Stimulated activated naive CD8-positive, alpha-beta T cell treated with anti-CD3 and anti-CD28 coated beads, Interleukin-15, Interleukin-2, amounts not matched to agents 100 ng/mL and 50 ng/mL, for 24 hours (primary cell): ENCODE results near the gene SOCS3.
A peak's percentile ranks its signal among the peaks of the same experiment; 100 is the strongest.
"Not testable (repeated sequence)": the region's sequence is repeated elsewhere in the genome, so short reads cannot be mapped to it uniquely, and the experiment has no call there.

Experiments
- H3K27ac Mint-ChIP-seq: one replicate; pipeline ENCODE4 v1.8.0; 2021; ENCODE audit warnings: mild to moderate bottlenecking, mixed read lengths
- H3K27me3 Mint-ChIP-seq: one replicate; pipeline ENCODE4 v1.8.0; 2021; ENCODE audit warnings: mixed read lengths
- H3K36me3 Mint-ChIP-seq: one replicate; pipeline ENCODE4 v1.8.0; 2021; ENCODE audit warnings: low read depth, mixed read lengths
- H3K4me1 Mint-ChIP-seq: one replicate; pipeline ENCODE4 v1.8.0; 2021; ENCODE audit warnings: low read depth, mixed read lengths
- H3K4me3 Mint-ChIP-seq: one replicate; pipeline ENCODE4 v1.8.0; 2021; ENCODE audit warnings: mild to moderate bottlenecking, mixed read lengths
- H3K9me3 Mint-ChIP-seq: one replicate; pipeline ENCODE4 v1.8.0; 2021; ENCODE audit warnings: mixed read lengths

The SOCS3 gene

DNA sequence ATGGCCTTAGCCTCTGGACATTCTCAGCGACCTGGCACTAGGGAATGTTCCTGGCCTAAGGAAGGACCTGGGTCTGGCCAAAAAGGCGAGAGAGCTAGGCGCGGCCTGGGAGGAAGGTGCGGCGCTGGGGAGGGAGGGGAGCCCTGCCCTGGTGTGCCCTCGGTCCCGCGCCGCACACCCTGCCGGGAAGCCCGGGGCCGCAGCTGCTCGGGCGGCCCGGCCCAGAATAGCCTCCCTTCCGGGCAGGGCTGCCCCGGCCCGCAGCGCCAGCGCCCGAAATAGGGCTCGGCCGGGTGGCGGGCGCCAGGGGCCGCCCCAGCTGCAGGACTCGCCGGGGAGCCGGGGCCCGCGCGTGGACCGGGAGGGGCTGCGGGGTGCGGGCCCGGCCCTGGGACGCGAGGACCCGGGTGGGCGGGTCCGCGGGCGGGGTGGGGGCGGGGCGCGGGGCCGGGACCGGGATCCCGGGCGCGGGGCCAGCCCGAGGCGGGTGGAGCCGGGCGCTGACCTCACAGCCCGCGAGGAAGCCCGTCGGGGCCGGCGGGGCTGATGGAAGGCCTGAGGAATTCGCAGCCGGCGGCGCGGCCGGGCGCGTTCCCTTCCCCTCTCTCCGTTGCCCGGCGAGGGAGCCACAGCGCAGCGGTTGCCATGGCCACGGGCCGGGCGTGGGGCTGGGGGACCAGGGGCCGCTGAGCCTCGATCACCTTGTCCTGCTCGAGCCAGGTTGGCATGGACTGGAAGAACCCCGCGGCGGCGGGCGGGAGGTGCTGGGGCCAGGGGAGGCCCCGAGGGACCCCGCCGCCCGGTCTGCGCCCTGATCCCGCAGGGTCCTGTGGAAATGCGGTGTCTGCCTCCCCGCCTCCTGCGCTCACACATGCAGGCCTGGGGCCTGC, 18.1 kb downstream of the SOCS3 start:
- no peak overlapping the region for H3K27ac Mint-ChIP-seq
- no peaks in the 10 kb centered on the region for H3K27me3 Mint-ChIP-seq
- H3K36me3 Mint-ChIP-seq = no peaks in the 10 kb centered on the region
- H3K4me1 Mint-ChIP-seq = peaks cover 63% of the 10 kb centered on the region
- no peaks in the 10 kb centered on the region for H3K9me3 Mint-ChIP-seq
- no peak overlapping the region for H3K4me3 Mint-ChIP-seq

DNA sequence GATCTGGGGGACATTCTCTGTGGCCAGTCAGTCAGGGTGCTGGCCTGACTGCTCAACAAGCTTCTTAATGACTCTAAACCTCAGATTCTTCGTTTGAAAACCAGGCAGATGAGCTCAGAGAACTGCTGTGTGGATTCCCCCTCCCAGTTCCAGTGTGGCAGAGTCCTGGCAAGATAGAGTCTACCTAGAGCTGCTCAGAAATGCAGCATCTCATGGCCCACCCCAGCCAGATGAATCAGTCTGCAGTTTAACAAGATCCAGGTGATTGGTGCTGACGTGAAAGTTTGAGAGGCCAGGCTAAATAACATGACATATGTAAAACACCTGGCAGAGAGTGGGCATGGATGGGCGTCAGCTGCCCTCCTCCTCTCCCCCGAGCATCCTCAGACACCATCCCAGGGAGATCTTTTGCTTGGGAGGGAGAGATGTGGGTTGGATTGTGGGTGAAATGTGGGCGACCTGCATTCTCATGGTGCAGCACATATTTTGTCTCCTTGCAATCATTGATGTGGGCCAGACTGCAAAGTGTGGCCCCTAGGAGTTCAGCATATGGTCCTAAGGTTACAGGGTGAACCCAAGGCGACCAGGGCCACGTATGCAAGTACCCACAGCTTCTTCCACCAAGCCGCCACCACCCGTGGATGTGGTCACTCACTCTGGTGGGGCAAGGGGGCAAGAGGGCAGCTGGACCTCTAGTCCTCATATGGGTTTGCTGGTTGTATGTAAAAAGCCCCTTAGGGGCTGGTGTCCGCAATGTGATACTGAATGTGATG, 19.5 kb downstream of the SOCS3 start:
- H3K9me3 Mint-ChIP-seq = no peaks in the 10 kb centered on the region
- H3K4me3 Mint-ChIP-seq = peak overlapping the region; percentile 54
- H3K36me3 Mint-ChIP-seq = no peaks in the 10 kb centered on the region
- H3K27me3 Mint-ChIP-seq = no peaks in the 10 kb centered on the region
- H3K27ac Mint-ChIP-seq = no peak overlapping the region
- H3K4me1 Mint-ChIP-seq = peaks cover 56% of the 10 kb centered on the region

DNA sequence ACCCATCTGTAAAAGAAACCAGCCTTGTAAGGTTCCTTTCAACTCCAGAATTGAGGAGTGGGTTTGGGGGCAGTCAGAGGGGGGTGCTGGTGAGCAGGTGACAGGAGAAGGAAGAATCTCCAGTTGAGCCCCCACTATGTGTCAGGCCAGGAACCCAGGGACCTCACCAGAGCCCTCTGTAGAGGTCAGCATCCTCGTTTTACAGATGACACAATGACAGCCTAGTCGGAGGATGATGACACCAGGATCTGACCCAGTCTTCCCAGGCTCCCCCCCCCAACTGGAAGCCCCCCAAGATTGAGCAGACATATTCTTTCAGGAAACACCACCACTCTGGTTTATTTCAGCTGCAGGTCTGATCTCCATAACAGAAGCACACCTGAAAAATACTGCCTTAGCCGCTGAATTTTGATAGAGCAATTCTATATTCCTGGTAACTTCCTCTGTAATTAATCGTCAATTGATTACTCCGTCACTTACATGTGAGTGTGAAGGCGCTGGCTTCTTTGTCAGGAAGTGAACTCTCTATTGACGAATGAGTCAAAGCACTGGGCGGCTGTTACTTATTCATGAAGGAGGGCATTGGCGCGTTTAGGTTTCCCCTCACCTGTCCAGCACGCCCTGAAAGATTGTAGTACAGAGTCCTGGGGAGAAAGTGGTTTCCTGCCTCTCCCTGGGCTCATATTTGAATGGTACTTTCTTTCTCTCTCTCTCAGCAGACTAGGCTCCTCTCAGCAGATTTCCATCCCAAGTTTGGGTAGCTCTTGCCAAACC, 21.2 kb downstream of the SOCS3 start:
- Mint-ChIP-seq H3K9me3 (no peaks in the 10 kb centered on the region), H3K27me3 (no peaks in the 10 kb centered on the region), H3K4me1 (peaks cover 54% of the 10 kb centered on the region), H3K27ac (peak overlapping the region; percentile 63), H3K4me3 (no peak overlapping the region), H3K36me3 (no peaks in the 10 kb centered on the region)

- Mint-ChIP-seq H3K36me3 (no peaks in the 10 kb centered on the region), H3K4me1 (peaks cover 52% of the 10 kb centered on the region), H3K27ac (no peak overlapping the region)
Measured at GRCh38 chr17:78337244-78338109, 22.4 kb downstream of the SOCS3 start.

DNA sequence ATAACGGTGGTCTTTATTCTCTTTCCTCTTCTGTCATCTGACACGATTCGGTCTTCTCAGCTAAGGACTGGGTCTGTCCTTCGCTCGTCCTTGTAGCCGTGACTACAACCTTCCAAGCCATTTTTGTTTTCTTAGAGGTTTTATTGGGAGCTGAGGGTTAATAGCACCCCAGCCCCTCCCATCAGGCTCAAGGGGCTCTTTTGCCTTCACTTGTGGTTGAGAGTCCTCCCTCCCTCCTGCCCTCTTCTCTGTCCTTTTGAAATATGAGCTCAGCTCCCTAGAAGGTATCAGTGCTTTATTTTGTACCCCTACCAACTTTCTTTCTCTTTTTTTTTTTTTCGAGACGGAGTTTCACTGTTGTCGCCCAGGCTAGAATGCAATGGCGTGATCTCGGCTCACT, 24.7 kb downstream of the SOCS3 start:
- Mint-ChIP-seq H3K9me3 (no peaks in the 10 kb centered on the region), H3K36me3 (no peaks in the 10 kb centered on the region), H3K4me3 (no peak overlapping the region), H3K27ac (no peak overlapping the region), H3K27me3 (no peaks in the 10 kb centered on the region), H3K4me1 (peaks cover 43% of the 10 kb centered on the region)

More at GRCh38 chr17:78337244-78338109, 22.4 kb downstream of the SOCS3 start:
- Mint-ChIP-seq H3K4me3 (peak overlapping the region; percentile 5), H3K27me3 (no peaks in the 10 kb centered on the region), H3K9me3 (no peaks in the 10 kb centered on the region)

GRCh38 chr17:78332991-78333390, 26.9 kb downstream of the SOCS3 start:
- no peaks in the 10 kb centered on the region for H3K36me3 Mint-ChIP-seq
- no peaks in the 10 kb centered on the region for H3K9me3 Mint-ChIP-seq
- peaks cover 39% of the 10 kb centered on the region for H3K4me1 Mint-ChIP-seq
- no peaks in the 10 kb centered on the region for H3K27me3 Mint-ChIP-seq
- no peak overlapping the region for H3K4me3 Mint-ChIP-seq
- H3K27ac Mint-ChIP-seq = no peak overlapping the region

DNA sequence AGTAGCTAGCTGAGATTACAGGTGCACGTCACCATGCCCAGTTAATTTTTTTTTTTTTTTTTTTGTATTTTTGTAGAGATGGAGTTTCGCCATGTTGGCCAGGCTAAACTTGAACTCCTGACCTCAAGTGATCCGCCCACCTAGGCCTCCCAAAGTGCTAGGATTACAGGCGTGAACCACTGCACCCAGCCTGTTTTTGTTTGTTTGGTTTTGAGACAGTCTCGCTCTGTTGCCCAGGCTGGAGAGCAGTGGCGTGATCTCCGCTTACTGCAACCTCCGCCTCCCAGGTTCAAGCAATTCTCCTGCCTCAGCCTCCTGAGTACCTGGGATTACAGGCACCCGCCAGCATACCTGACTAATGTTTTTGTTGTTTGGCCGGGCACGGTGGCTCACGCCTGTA, 28.5 kb downstream of the SOCS3 start:
- not testable (repeated sequence) for H3K27ac Mint-ChIP-seq, H3K9me3 Mint-ChIP-seq, H3K27me3 Mint-ChIP-seq, H3K36me3 Mint-ChIP-seq, H3K4me3 Mint-ChIP-seq
- peaks cover 29% of the 10 kb centered on the region for H3K4me1 Mint-ChIP-seq

- Mint-ChIP-seq H3K36me3 (no peaks in the 10 kb centered on the region), H3K27ac (no peak overlapping the region), H3K4me1 (peaks cover 29% of the 10 kb centered on the region), H3K9me3 (no peaks in the 10 kb centered on the region), H3K4me3 (no peak overlapping the region), H3K27me3 (no peaks in the 10 kb centered on the region)
Measured at GRCh38 chr17:78330570-78331224, 29.2 kb downstream of the SOCS3 start.

GRCh38 chr17:78329263-78330059, 30.4 kb downstream of the SOCS3 start:
- H3K9me3 Mint-ChIP-seq = no peaks in the 10 kb centered on the region
- H3K27ac Mint-ChIP-seq = peak overlapping the region; percentile 76
- no peaks in the 10 kb centered on the region for H3K27me3 Mint-ChIP-seq
- no peaks in the 10 kb centered on the region for H3K36me3 Mint-ChIP-seq
- peak overlapping the region; percentile 17 for H3K4me3 Mint-ChIP-seq
- H3K4me1 Mint-ChIP-seq = peaks cover 33% of the 10 kb centered on the region

DNA sequence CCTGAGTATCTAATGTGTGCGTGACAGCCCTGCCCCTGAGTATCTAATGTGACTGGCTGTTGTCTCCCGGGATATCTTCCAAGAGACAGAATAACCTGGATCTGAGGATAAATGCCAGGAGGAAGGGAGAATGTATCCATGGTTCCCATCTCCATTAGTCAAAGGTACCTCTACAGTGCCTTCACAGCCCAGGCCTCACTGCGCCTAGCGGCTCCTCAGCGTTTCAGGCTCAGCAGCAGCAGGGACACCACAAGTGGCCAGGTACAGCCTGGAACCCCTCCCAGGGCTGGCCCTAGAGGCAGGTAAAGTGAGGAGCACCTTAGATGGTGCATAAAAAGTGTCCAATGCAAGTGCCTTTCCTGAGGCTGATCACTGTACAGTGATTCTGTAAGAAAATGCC, 32.0 kb downstream of the SOCS3 start:
- Mint-ChIP-seq H3K27ac (no peak overlapping the region), H3K4me1 (peaks cover 33% of the 10 kb centered on the region), H3K27me3 (no peaks in the 10 kb centered on the region), H3K36me3 (no peaks in the 10 kb centered on the region), H3K4me3 (no peak overlapping the region), H3K9me3 (no peaks in the 10 kb centered on the region)

- H3K4me3 Mint-ChIP-seq = no peak overlapping the region
- H3K36me3 Mint-ChIP-seq = no peaks in the 10 kb centered on the region
- H3K27me3 Mint-ChIP-seq = no peaks in the 10 kb centered on the region
- H3K9me3 Mint-ChIP-seq = no peaks in the 10 kb centered on the region
- peaks cover 29% of the 10 kb centered on the region for H3K4me1 Mint-ChIP-seq
- peak overlapping the region; percentile 93 for H3K27ac Mint-ChIP-seq
Measured at GRCh38 chr17:78325076-78325687, 34.7 kb downstream of the SOCS3 start.

DNA sequence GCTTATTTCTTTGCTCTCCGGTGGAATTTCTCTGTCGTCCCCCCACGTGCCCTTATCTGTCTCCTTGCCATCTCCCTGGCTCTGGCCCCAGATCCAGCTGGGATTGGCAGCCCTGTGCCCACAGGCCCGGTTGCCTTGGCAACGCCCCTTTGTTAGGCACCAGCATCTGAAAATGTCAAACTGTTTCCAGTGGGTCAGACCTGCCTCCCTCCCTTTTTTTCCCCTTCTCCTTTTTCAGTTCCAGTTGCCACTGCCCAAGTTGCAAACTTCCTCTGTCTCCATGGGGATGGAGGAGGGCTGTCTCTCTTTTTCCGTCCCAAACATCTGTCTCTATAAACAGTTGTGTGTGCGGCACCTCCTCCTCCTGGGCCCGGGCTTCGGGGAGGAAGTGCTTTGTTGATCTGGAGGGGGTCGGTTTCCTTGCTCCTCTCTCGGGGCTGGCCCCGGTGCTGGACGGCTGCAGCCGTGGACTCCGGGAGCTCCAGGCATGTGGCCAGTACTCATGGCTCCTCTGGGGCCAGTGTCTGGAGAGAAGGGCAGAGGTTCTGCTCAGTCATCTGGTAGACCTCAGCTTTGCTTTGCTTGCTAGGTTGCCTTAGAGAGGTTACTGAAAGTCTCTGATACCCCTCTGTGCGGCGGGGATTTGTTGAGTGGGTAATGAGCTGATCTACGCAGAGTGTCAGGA, 35.3 kb downstream of the SOCS3 start:
- Mint-ChIP-seq H3K4me3 (peak overlapping the region; percentile 33), H3K4me1 (peaks cover 29% of the 10 kb centered on the region), H3K27me3 (no peaks in the 10 kb centered on the region), H3K27ac (peak overlapping the region; percentile 93), H3K9me3 (no peaks in the 10 kb centered on the region), H3K36me3 (no peaks in the 10 kb centered on the region)
